Measurements from ENCODE around the gene PROB1.
"Not testable (repeated sequence)": the region's sequence is repeated elsewhere in the genome, so short reads cannot be mapped to it uniquely, and the experiment has no call there.

PROB1 gene, protein sequence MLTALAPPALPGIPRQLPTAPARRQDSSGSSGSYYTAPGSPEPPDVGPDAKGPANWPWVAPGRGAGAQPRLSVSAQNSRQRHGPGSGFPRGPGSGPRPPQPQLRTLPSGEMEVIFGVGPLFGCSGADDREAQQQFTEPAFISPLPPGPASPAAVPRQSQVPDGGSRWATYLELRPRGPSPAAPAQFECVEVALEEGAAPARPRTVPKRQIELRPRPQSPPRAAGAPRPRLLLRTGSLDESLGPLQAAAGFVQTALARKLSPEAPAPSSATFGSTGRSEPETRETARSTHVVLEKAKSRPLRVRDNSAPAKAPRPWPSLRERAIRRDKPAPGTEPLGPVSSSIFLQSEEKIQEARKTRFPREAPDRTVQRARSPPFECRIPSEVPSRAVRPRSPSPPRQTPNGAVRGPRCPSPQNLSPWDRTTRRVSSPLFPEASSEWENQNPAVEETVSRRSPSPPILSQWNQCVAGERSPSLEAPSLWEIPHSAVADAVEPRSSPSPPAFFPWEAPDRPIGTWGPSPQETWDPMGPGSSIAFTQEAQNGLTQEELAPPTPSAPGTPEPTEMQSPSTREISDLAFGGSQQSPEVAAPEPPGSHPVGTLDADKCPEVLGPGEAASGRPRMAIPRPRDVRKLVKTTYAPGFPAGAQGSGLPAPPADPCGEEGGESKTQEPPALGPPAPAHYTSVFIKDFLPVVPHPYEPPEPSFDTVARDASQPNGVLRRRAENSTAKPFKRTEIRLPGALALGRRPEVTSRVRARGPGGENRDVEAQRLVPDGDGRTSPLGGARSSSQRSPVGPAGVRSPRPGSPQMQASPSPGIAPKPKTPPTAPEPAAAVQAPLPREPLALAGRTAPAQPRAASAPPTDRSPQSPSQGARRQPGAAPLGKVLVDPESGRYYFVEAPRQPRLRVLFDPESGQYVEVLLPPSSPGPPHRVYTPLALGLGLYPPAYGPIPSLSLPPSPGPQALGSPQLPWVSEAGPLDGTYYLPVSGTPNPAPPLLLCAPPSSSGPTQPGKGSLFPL

GRCh38 chr5:139394654-139395566, at the start of gene PROB1:
Gene PROB1, minus strand, starts transcription at chr5:139395104. Its CDS starts 23 bp downstream, at chr5:139395081.
- no peak for DNase-seq

DNA sequence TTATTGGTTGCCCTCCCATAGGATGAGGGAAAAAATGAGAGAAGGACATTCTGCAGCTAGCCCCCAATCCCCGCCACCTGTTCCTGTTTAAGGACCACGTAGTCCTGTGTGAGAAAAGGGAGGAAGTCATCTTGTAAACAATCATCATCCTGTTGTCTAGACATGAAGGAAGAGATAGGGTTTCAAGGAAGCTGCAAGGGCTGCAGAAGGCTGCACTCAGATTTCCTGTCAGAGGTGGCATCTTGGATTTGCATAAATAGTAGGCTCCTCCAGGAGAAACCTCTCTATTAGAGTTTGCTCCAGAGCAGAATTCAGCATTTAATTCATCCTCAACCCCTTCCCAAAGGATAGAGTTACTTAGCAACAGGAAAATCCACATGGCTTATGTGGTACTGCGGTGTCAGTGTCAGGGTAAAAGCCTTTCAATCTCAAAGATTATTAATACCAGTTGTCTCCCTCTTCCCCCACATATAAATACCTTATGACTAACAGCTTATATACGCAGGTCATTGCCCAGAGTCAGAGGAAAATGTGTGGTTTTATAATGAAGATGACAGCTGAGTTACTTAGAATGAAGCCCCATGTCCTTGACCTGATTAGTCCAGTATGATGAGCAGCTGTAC, 49.0 kb upstream of the PROB1 start:
- DNase-seq = no peak

- DNase-seq = not testable (repeated sequence)
Observed at GRCh38 chr5:139440416-139440815, 45.5 kb upstream of the PROB1 start.

GRCh38 chr5:139439013-139439903, 44.4 kb upstream of the PROB1 start, which contains the start of gene DNAJC18:
Gene DNAJC18, minus strand, starts transcription at chr5:139439525. Its CDS starts 80 bp downstream, at chr5:139439445.
- DNase-seq = peak; percentile 73

DNA sequence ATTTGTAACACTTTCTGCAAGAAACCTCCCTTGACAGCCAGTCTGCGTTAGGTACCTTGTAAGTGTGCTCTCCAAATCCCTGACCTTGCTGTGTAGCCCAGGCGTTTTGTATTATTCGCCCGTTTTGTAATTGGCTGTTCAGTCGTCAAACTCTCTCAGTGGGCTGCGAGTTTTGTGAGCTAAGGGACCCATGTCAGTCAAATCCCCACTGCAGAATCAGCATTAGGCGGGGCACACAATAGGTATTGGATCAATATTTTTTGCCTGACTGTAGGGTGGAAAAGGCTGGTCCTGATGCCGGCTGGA, 43.8 kb upstream of the PROB1 start:
- no peak for DNase-seq

GRCh38 chr5:139435676-139436075, 40.8 kb upstream of the PROB1 start:
- DNase-seq = no peak

DNA sequence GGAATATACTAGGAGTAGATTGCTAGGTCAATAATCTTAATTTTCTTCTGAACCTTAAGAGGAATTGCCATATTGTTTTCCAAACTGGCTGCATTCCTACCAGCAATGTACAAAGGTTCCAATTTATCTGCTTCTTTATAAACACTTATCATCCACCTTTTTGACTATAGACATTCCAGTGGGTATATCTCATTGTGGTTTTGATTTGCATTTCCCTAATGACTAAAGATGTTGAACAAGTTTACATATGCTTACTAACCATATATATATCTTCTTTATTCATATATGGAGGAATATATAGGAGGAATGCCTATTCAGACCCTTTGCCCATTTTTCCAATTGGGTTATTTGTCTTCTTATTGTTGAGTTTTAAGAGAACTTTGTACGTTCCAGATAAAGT, 36.8 kb upstream of the PROB1 start:
- DNase-seq = no peak

GRCh38 chr5:139430015-139430414, 35.1 kb upstream of the PROB1 start:
- DNase-seq = no peak

DNA sequence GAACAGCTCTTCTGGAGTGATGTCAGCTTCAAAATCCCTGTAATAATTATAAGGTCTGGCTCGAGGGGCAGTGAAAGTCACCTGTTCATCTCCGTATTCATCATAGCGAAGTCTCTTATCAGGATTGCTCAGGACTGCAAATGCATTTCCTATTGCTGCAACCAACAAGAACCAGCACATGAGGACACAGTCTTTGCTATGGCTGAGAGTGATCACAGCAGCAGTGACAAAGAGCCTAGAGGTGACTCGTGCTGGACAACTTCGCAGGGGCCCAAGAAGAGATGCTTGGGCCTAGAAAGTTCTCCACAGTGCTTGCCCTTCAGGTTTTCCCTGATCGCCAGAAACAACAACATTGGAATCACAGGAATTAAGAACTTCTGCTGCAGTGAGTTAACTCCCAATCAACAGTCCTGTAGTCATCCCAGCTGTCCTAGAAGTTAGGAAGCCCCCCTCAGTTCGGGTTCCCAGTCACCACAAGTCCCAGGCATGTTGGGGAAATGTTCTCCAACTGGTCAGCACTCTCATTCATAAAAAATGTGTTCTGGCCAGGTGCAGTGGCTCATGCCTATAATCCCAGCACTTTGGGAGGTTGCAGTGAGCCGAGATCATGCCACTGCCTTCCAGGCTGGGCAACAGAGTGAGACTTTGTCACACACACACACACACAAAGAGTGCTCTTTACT, 31.4 kb upstream of the PROB1 start:
- no peak for DNase-seq

GRCh38 chr5:139425497-139425896, 30.6 kb upstream of the PROB1 start:
- no peak for DNase-seq

DNA sequence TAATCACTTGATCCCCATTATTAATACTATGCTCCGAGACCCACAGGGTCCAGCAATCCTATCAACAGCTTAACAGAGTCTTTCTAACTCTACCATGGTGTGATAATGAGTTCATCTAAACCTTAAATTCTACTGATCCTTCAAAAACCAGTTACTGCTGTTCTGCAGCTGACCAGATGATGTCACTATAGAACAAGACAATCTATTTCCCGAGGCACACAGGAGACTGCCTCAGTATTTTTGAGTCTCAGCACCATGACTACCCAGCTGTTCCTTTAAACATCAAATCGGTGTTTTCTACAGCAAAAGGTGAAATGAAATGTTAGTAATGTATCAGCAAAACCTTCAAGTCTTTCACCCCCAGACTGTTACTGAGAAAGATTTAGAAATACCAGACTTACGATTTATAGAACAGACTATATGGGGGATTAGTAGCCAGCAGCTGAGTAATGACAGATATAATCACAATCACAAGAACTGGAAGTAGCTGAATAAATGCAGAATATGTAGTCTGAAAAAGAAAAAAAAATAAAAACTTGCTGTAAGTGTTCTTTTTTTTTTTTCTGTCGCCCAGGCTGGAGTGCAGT, 27.5 kb upstream of the PROB1 start:
- DNase-seq = no peak

DNA sequence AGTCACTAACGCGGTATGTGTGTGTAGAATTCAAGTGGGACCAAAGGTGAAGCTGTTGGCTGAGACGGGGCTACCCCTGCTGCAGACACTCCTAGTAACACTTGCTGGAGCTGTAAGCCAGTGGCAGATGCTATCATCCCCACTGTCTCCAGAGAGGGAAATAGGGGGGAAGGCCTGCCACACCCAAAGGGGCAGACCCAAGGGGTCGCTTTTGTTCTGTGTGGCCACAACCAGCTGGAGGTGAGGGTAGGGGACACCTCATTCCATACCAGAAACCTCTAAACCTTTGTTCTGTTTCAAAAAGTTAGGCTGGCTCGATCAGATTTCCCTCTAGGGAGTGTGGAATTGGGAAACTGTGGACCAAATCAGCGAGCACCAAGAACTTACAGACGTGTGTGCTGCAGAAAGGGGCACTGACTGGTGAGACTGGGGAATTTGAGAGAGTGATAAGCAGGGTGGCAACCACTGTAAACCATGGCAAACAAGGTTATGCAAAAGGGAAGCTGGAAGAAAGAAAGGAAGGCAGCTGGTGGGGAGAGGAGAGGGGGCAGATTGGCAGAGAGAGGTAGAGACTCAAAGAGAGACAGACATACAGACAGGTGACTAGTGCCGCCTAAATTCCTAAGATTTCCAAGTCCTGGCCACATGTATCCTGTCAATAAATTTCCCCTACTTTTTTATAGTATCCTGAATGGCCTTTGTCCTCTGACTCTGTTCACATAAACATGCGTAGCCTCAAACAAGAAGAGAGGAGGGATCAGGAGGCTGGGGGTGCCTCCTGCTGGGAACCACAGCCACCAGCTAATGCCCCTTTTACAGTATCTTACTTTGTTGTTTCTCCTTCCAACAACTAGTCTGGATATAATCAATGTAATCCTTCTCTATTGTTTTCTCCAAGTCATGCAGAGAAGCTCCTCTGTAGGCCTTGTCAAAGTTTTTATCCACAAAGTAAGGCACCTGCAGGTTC, 24.6 kb upstream of the PROB1 start:
- no peak for DNase-seq

DNA sequence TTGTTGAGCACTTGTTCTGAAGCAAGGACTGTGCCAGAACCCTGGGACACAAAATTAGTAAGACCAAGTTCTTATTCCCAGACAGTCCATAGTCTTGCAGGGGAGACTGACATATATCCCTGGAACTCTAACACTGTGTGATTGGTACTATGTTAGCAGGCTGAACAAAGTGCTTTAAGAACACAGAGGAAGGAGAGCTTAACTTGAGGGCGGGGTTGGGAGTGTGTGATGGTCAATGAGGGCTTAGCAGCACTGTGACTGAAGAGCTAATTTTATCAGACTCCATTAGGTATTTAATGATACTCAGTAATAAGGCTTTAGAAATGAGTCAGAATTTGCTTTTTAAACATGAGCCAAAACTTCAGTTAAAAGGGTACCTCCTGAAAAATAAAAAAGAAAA, 23.9 kb upstream of the PROB1 start:
- no peak for DNase-seq

GRCh38 chr5:139417214-139417613, 22.3 kb upstream of the PROB1 start:
- DNase-seq = no peak

GRCh38 chr5:139416651-139417050, 21.7 kb upstream of the PROB1 start:
- DNase-seq = no peak

GRCh38 chr5:139415869-139416268, 21.0 kb upstream of the PROB1 start:
- no peak for DNase-seq

- DNase-seq = no peak
Observed at GRCh38 chr5:139415221-139415861, 20.4 kb upstream of the PROB1 start.

DNA sequence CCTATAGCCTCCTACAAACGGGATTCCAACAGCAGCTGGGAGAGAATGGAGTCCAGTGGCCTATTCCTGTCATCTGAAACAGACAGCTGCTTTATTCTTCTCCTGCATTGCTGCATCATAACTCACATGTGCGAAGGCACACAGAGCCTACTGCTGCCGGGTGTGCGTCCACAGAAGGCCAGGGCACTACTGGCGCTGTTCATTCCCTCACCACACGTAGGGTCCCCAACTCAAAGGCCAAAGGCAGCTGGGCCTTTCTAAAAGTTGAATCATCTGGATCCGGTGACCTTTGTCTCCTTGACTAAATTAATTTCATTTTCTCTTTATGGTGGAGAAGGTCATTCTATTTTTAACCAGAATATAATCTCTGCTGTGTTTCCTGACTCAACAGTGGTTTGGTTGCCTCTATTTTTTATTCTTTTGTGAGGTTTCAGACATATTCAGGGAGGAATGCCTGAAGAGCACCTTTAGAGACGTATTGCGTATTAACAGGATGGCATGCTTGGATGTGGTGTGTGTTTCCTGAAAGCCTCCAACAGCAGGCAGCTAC, 19.8 kb upstream of the PROB1 start:
- no peak for DNase-seq

Data from amniotic stem cell (primary cell).